C4-2B (cell line): ENCODE measurements around the gene PHF13.

ENCODE experiments used
- ZFX ChIP-seq: fragments of 450-650 bp; IDR thresholded peaks from 2 replicates; pipeline ENCODE4 v1.6.1; 2017
- TF ChIP-seq, protein P1 (sequence below): fragments of 450-650 bp; conservative IDR thresholded peaks from 2 replicates; pipeline ENCODE4 v1.5.1; 2017; ENCODE audit warnings: mild to moderate bottlenecking

DNA sequence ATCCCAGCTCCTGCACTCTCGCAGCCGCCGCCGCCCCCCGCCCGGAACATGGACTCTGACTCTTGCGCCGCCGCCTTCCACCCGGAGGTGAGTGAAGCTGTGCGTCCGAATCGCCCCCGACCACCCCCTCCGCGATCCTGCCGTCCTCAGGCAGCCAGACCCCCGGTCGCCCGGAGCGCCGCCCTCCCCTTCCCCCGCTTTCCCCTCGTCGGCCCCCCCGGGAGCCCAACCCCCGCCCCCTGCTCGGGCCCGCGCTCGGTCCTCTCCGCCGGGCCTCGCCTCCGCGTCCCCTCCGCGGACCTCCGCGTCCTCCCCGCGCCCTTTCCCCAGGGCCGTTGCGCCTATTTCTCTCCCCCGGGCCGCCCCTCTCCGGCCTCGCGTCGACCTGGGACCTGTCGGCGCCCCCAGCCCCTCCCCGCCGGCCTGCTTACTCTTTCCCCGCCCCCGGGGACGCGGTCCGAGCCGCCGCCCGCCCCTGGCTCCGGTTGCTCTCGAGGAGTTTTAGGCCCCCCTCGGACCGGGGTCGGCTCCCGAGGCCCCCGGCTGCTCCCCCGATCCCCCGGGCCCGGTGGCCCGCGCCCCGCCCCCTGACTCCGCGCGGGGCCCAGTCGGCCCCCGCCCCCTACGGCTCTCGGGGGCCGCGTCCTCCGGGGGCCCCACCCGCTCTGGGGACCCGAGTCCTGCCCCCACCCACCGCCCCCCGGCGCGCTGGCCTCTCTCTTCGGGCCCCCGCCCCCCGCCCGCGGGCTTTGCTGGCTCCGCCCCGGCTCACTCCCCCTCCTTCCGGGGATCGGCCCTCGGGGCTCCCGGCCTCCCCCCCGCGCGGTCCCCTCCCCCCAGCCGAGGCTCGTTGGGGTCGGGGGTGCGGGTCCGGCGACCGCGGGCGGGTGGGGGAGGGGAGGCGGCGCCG lies 743 bp downstream of the PHF13 start:
- TF ChIP-seq, protein P1, sequence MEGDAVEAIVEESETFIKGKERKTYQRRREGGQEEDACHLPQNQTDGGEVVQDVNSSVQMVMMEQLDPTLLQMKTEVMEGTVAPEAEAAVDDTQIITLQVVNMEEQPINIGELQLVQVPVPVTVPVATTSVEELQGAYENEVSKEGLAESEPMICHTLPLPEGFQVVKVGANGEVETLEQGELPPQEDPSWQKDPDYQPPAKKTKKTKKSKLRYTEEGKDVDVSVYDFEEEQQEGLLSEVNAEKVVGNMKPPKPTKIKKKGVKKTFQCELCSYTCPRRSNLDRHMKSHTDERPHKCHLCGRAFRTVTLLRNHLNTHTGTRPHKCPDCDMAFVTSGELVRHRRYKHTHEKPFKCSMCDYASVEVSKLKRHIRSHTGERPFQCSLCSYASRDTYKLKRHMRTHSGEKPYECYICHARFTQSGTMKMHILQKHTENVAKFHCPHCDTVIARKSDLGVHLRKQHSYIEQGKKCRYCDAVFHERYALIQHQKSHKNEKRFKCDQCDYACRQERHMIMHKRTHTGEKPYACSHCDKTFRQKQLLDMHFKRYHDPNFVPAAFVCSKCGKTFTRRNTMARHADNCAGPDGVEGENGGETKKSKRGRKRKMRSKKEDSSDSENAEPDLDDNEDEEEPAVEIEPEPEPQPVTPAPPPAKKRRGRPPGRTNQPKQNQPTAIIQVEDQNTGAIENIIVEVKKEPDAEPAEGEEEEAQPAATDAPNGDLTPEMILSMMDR = no peak
- peak; percentile 48; the same call in 1 of the 2 replicates for TF ChIP-seq ZFX
